H1 (cell line): ENCODE measurements around the gene FRMD3. TPM values are rescaled to one million over a fixed set of nuclear protein-coding genes. Genes with fewer than 3 reads are reported as not detected.

ENCODE experiments used
- CHD7 ChIP-seq: fragments of 300-600 bp; sonication (generic); IDR thresholded peaks from 2 replicates; pipeline ENCODE4 v1.7.1; 2012; ENCODE audit warnings: low read length, moderate library complexity, mild to moderate bottlenecking, inconsistent platforms; ENCODE audit not compliant: insufficient replicate concordance
- EZH2 ChIP-seq: fragments of 200-600 bp; sonication (generic); IDR thresholded peaks from 2 replicates; pipeline ENCODE4 v1.7.1; 2012; ENCODE audit warnings: low read depth, mild to moderate bottlenecking, moderate library complexity, low read length, inconsistent platforms; ENCODE audit not compliant: severe bottlenecking
- HDAC2 ChIP-seq, 2 experiments: fragments of 300-600 bp in 1 of 2; sonication (generic) in 1 of 2; IDR thresholded peaks; 2 replicates each; pipeline ENCODE4 v1.6.1; 2011 to 2012; ENCODE audit warnings: low read depth in 2 of 2, low read length in 2 of 2, mild to moderate bottlenecking in 2 of 2, moderate library complexity in 2 of 2, borderline replicate concordance in 1 of 2, inconsistent platforms in 1 of 2
- SP1 ChIP-seq: IDR thresholded peaks from 2 replicates; pipeline ENCODE4 v1.6.1; 2011; ENCODE audit warnings: low read depth, low read length
- TEAD4 ChIP-seq: IDR thresholded peaks from 2 replicates; pipeline ENCODE4 v1.6.1; 2012; ENCODE audit warnings: low read depth, low read length, inconsistent platforms, mixed read lengths
- polyA plus RNA-seq, 7 experiments: library from polyadenylated mRNA; depleted of rRNA in 3 of 7; stranded (reverse) in 5 of 7; unstranded in 2 of 7; fragments of >200 nt in 5 of 7; fragments of 200-250 nt in 2 of 7; gene quantifications; 1 replicate in 5 of 7; 2 replicates in 1 of 7; 4 replicates in 1 of 7; pipeline versions ENCODE4 v1.2.1 to v1.2.3, GENCODE V29; 2011 to 2013; ENCODE audit warnings: missing spikeins in 2 of 7, mixed read lengths in 2 of 7
- total RNA-seq: library from RNA; stranded (reverse); fragmentation: NEBNext Ultra II Directional; extraction: Animal tissue kit (Norgen Biotek cat#: 25700); gene quantifications from 2 replicates; pipeline ENCODE4 v1.2.1, GENCODE V29; 2021

The FRMD3 gene
- total and polyA plus RNA-seq, 2 of the 8 experiments (the other 6 are each of a cell fraction or from before 2014, with no cell fraction given) = 0.15 to 1.4 TPM

GRCh38 chr9:83432104-83432627 is 106.0 kb downstream of the FRMD3 start (continued):
- peak; percentile 38 for TF ChIP-seq CHD7
- peak; percentile 24; the same call in 1 of the 2 replicates for TF ChIP-seq SP1
- TF ChIP-seq EZH2 = no peak
- peak; percentile 90 for TF ChIP-seq TEAD4
- peak in 1 of 2 experiments; percentile 69; a peak in 1 of 4 replicates for TF ChIP-seq HDAC2 (IDR thresholded peaks at IDR 0.05; ENCODE audit: borderline replicate concordance in 1 of 2, low read depth in 2 of 2, low read length in 2 of 2)
